Caco-2 (cell line): Measurements from ENCODE around the gene BTBD16. TPM values are rescaled to one million over a fixed set of nuclear protein-coding genes. Genes with fewer than 3 reads are reported as not detected.

Experiments
- BruUV-seq: library from RNA; stranded (reverse); fragments of 400-500 nt; replicated peaks from 2 replicates; lab custom pipeline; 2021; lab: Mats Ljungman, UMichigan
- CTCF ChIA-PET: fragments of 300-600 bp; sonication (Branson Sonifier 250); formaldehyde crosslinking; loops from one replicate; lab custom pipeline; 2022; ENCODE audit warnings: antibody characterized with exemption; lab: Charles Lee
- POLR2A ChIA-PET: fragments of 300-600 bp; sonication (Branson Sonifier 250); formaldehyde crosslinking; loops from one replicate; lab custom pipeline; 2022; ENCODE audit warnings: antibody characterized with exemption; lab: Charles Lee
- DNase-seq, 2 experiments: peaks; one replicate each; pipeline versions ENCODE4 v3.0.0 to v3.0.0-alpha.2; 2020 to 2022
- H3K27me3 ChIP-seq: replicated peaks from 2 replicates; pipeline ENCODE4 v1.6.0; 2011; ENCODE audit warnings: low read length; ENCODE audit not compliant: control insufficient read depth, insufficient read depth
- H3K36me3 ChIP-seq: 2 replicates; pipeline ENCODE4 v1.5.1; 2011; ENCODE audit warnings: low read length; ENCODE audit not compliant: control insufficient read depth, insufficient read depth
- H3K4me1 ChIP-seq: fragments of 250-450 bp; sonication (Bioruptor Pico); 2 replicates; pipeline ENCODE4 v1.5.1; 2020; ENCODE audit warnings: mild to moderate bottlenecking
- H3K4me3 ChIP-seq: 2 replicates; pipeline ENCODE4 v1.5.1; 2011; ENCODE audit warnings: low read depth, mild to moderate bottlenecking, control low read depth, low read length
- H3K9me3 ChIP-seq: fragments of 250-450 bp; sonication (Bioruptor Pico); 2 replicates; pipeline ENCODE4 v1.5.1; 2020; ENCODE audit warnings: mild to moderate bottlenecking, moderate library complexity
- H3K27ac Mint-ChIP-seq: one replicate; pipeline ENCODE4 v1.8.0; 2022; ENCODE audit warnings: mixed read lengths; ENCODE audit not compliant: unreplicated experiment
- H3K27me3 Mint-ChIP-seq: one replicate; pipeline ENCODE4 v1.8.0; 2022; ENCODE audit warnings: mixed read lengths; ENCODE audit not compliant: insufficient read depth, unreplicated experiment
- H3K36me3 Mint-ChIP-seq: one replicate; pipeline ENCODE4 v1.8.0; 2022; ENCODE audit warnings: mild to moderate bottlenecking, mixed read lengths; ENCODE audit not compliant: insufficient read depth, unreplicated experiment
- H3K4me1 Mint-ChIP-seq: one replicate; pipeline ENCODE4 v1.8.0; 2022; ENCODE audit warnings: low read depth, mixed read lengths; ENCODE audit not compliant: unreplicated experiment
- H3K4me3 Mint-ChIP-seq: one replicate; pipeline ENCODE4 v1.8.0; 2022; ENCODE audit warnings: mild to moderate bottlenecking, moderate library complexity, mixed read lengths; ENCODE audit not compliant: unreplicated experiment
- H3K9me3 Mint-ChIP-seq: one replicate; pipeline ENCODE4 v1.8.0; 2022; ENCODE audit warnings: mixed read lengths; ENCODE audit not compliant: unreplicated experiment
- CTCF ChIP-seq, 2 experiments: fragments of 200-600 bp in 1 of 2; IDR thresholded peaks; 1 replicate in 1 of 2; 2 replicates in 1 of 2; pipeline versions ENCODE4 v1.5.1 to v1.8.0; 2011 to 2022; ENCODE audit warnings: antibody characterized with exemption in 1 of 2, control low read depth in 1 of 2, inconsistent platforms in 1 of 2, low read depth in 1 of 2, low read length in 1 of 2, mild to moderate bottlenecking in 1 of 2, moderate library complexity in 1 of 2; ENCODE audit not compliant: insufficient read depth in 1 of 2, severe bottlenecking in 1 of 2, unreplicated experiment in 1 of 2
- intact Hi-C: fragments of 100-400 bp; cut with micrococcal nuclease; formaldehyde crosslinking; loops from one replicate; pipeline ENCODE4 v1.10.0; 2022; ENCODE audit not compliant: unreplicated experiment
- total RNA-seq: library from RNA; stranded (reverse); gene quantifications from 2 replicates; pipeline ENCODE4 v1.2.3, GENCODE V29; 2022

BTBD16 gene
- total RNA-seq, 1 experiment from 2014 or later: not detected

- peaks cover 17% of the 10 kb centered on the region for H3K9me3 ChIP-seq
- H3K4me1 ChIP-seq: peaks cover 4% of the 10 kb centered on the region; the same call in 1 of the 2 replicates
- intact Hi-C loops: loop anchor here (1.0 kb wide), 3 partner anchors 31 to 93 kb away; no protein-coding TSS in a partner anchor
- peak in 1 of 2 experiments; percentile 76 for DNase-seq
- TF ChIP-seq CTCF (IDR thresholded peaks at IDR 0.05; ENCODE audit: insufficient read depth in 1 of 2, low read depth in 1 of 2, low read length in 1 of 2, severe bottlenecking in 1 of 2, unreplicated experiment in 1 of 2): peak; percentile 72 to 81
- Mint-ChIP-seq H3K36me3 (no peaks in the 10 kb centered on the region), H3K4me3 (no peak overlapping the region), H3K9me3 (peaks cover 10% of the 10 kb centered on the region), H3K27ac (no peak overlapping the region), H3K27me3 (no peaks in the 10 kb centered on the region), H3K4me1 (peaks cover 17% of the 10 kb centered on the region)
- no peak overlapping the region for H3K4me3 ChIP-seq
- ChIA-PET CTCF (interaction anchor here (0.7 to 1.4 kb wide), 9 partner anchors 11 to 92 kb away, joined by 3 to 12 read pairs (median 5); partner anchors contain the start of gene PLEKHA1), POLR2A (interaction anchor here (1.0 kb wide), 1 partner anchor 31 kb away, joined by 6 read pairs; no protein-coding TSS in a partner anchor)
- H3K36me3 ChIP-seq: no peaks in the 10 kb centered on the region
- BruUV-seq: no TSS peak
- no peaks in the 10 kb centered on the region for H3K27me3 ChIP-seq
Measured at GRCh38 chr10:122342293-122343134, 71.4 kb downstream of the BTBD16 start.

- Mint-ChIP-seq H3K36me3 (no peaks in the 10 kb centered on the region), H3K4me3 (no peak overlapping the region), H3K27me3 (no peaks in the 10 kb centered on the region), H3K4me1 (peaks cover 17% of the 10 kb centered on the region), H3K27ac (no peak overlapping the region), H3K9me3 (peaks cover 10% of the 10 kb centered on the region)
- CTCF ChIA-PET: interaction anchor here (0.7 to 1.4 kb wide), 9 partner anchors 10 to 91 kb away, joined by 3 to 12 read pairs (median 5); partner anchors contain the start of gene PLEKHA1
- no peaks in the 10 kb centered on the region for H3K27me3 ChIP-seq
- POLR2A ChIA-PET: interaction anchor here (1.0 kb wide), 1 partner anchor 31 kb away, joined by 6 read pairs; no protein-coding TSS in a partner anchor
- intact Hi-C loops: no loop called here
- no peaks in the 10 kb centered on the region for H3K36me3 ChIP-seq
- H3K4me1 ChIP-seq: peaks cover 4% of the 10 kb centered on the region; the same call in 1 of the 2 replicates
- peaks cover 20% of the 10 kb centered on the region for H3K9me3 ChIP-seq
- TF ChIP-seq CTCF (IDR thresholded peaks at IDR 0.05; ENCODE audit: insufficient read depth in 1 of 2, low read depth in 1 of 2, low read length in 1 of 2, severe bottlenecking in 1 of 2, unreplicated experiment in 1 of 2): no peak
- DNase-seq: no peak
- no peak overlapping the region for H3K4me3 ChIP-seq
- BruUV-seq: no TSS peak
Measured at GRCh38 chr10:122343135-122343800, 72.2 kb downstream of the BTBD16 start.

- peaks cover 7% of the 10 kb centered on the region for H3K4me1 ChIP-seq
- H3K27me3 ChIP-seq: no peaks in the 10 kb centered on the region
- H3K36me3 Mint-ChIP-seq: no peaks in the 10 kb centered on the region
- peaks cover 17% of the 10 kb centered on the region for H3K4me1 Mint-ChIP-seq
- H3K9me3 Mint-ChIP-seq: peaks cover 10% of the 10 kb centered on the region
- CTCF ChIA-PET: no interaction called here
- intact Hi-C loops: no loop called here
- no peaks in the 10 kb centered on the region for H3K36me3 ChIP-seq
- DNase-seq: no peak
- POLR2A ChIA-PET: no interaction called here
- TF ChIP-seq CTCF (IDR thresholded peaks at IDR 0.05; ENCODE audit: insufficient read depth in 1 of 2, low read depth in 1 of 2, low read length in 1 of 2, severe bottlenecking in 1 of 2, unreplicated experiment in 1 of 2): no peak
- BruUV-seq: no TSS peak
- H3K4me3 ChIP-seq: no peak overlapping the region
- H3K4me3 Mint-ChIP-seq: no peak overlapping the region
- H3K9me3 ChIP-seq: peaks cover 20% of the 10 kb centered on the region
- H3K27me3 Mint-ChIP-seq: no peaks in the 10 kb centered on the region
- H3K27ac Mint-ChIP-seq: no peak overlapping the region
Measured at GRCh38 chr10:122343936-122344335, 72.8 kb downstream of the BTBD16 start.
